Neural cell (in vitro differentiated cells): ENCODE data around the gene GANC. TPM values are rescaled to one million over a fixed set of nuclear protein-coding genes. Genes with fewer than 3 reads are reported as not detected.

Experiments used
- H2AFZ ChIP-seq: fragments of 200-600, 300-800 bp; sonication (generic), shearing (Covaris generic); 2 replicates; pipeline ENCODE4 v1.6.0; 2014; ENCODE audit warnings: low read depth, mild to moderate bottlenecking, antibody characterized with exemption, low read length, moderate library complexity
- H3F3A ChIP-seq: fragments of 200-600 bp; shearing (Covaris generic); 2 replicates; pipeline ENCODE4 v1.6.1; 2016; ENCODE audit warnings: mild to moderate bottlenecking, moderate library complexity, mixed read lengths, antibody characterized with exemption, low read length; ENCODE audit not compliant: insufficient read depth, poor library complexity, severe bottlenecking
- H3K27ac ChIP-seq: fragments of 200-600, 300-800 bp; sonication (generic), shearing (Covaris generic); 2 replicates; pipeline ENCODE4 v1.5.1; 2014; ENCODE audit warnings: mild to moderate bottlenecking, low read length, moderate library complexity
- H3K27me3 ChIP-seq: fragments of 300-800, 200-600 bp; sonication (generic), shearing (Covaris generic); 2 replicates; pipeline ENCODE4 v1.6.0; 2014; ENCODE audit warnings: mild to moderate bottlenecking, low read depth, low read length, moderate library complexity; ENCODE audit not compliant: insufficient read depth
- H3K36me3 ChIP-seq: fragments of 300-800, 200-600 bp; sonication (generic), shearing (Covaris generic); 2 replicates; pipeline ENCODE4 v1.5.1; 2014; ENCODE audit warnings: mild to moderate bottlenecking, antibody characterized with exemption, low read length, moderate library complexity; ENCODE audit not compliant: insufficient read depth
- H3K4me2 ChIP-seq: fragments of 300-800, 200-600 bp; sonication (generic), shearing (Covaris generic); 2 replicates; pipeline ENCODE4 v1.6.0; 2014; ENCODE audit warnings: mild to moderate bottlenecking, low read length
- H3K4me3 ChIP-seq: fragments of 300-800, 200-600 bp; sonication (generic), shearing (Covaris generic); 2 replicates; pipeline ENCODE4 v1.5.1; 2014; ENCODE audit warnings: mild to moderate bottlenecking, low read length, moderate library complexity
- H3K79me2 ChIP-seq: fragments of 200-600 bp; shearing (Covaris generic); replicated peaks from 2 replicates; pipeline ENCODE4 v1.6.0; 2014; ENCODE audit warnings: mild to moderate bottlenecking, low read length, moderate library complexity; ENCODE audit not compliant: insufficient read depth
- H3K9ac ChIP-seq: fragments of 300-800, 200-600 bp; sonication (generic), shearing (Covaris generic); 2 replicates; pipeline ENCODE4 v1.6.1; 2016; ENCODE audit warnings: mild to moderate bottlenecking, low read length, mixed read lengths
- H3K9me2 ChIP-seq: fragments of 200-600 bp; shearing (Covaris generic); 2 replicates; pipeline ENCODE4 v1.6.1; 2016; ENCODE audit warnings: mild to moderate bottlenecking, low read length, mixed read lengths; ENCODE audit not compliant: insufficient read depth
- H3K9me3 ChIP-seq: fragments of 200-600, 300-800 bp; sonication (generic), shearing (Covaris generic); 2 replicates; pipeline ENCODE4 v1.6.1; 2016; ENCODE audit warnings: mild to moderate bottlenecking, mixed run types, low read length, moderate library complexity, mixed read lengths
- H4K20me1 ChIP-seq: fragments of 200-600 bp; shearing (Covaris generic); 2 replicates; pipeline ENCODE4 v1.6.1; 2016; ENCODE audit warnings: mild to moderate bottlenecking, mixed run types; ENCODE audit not compliant: insufficient read depth
- EP300 ChIP-seq: fragments of 450-650 bp; conservative IDR thresholded peaks from 2 replicates; pipeline ENCODE4 v1.6.1; 2014; ENCODE audit warnings: antibody characterized with exemption, mild to moderate bottlenecking, moderate library complexity; ENCODE audit not compliant: poor library complexity, severe bottlenecking
- EZH2 ChIP-seq: fragments of 200-600, 300-800 bp; shearing (Covaris generic), sonication (generic); IDR thresholded peaks from 2 replicates; pipeline ENCODE4 v1.6.1; 2014; ENCODE audit warnings: antibody characterized with exemption, low read length, borderline replicate concordance, mild to moderate bottlenecking; ENCODE audit not compliant: insufficient read depth, poor library complexity, severe bottlenecking
- MXI1 ChIP-seq: fragments of 450-650 bp; conservative IDR thresholded peaks from 2 replicates; pipeline ENCODE4 v1.6.1; 2014; ENCODE audit warnings: antibody characterized with exemption, mild to moderate bottlenecking; ENCODE audit not compliant: poor library complexity, severe bottlenecking
- POLR2AphosphoS5 ChIP-seq: IDR thresholded peaks from 2 replicates; pipeline ENCODE4 v1.6.1; 2012
- RAD21 ChIP-seq: fragments of 450-650 bp; conservative IDR thresholded peaks from 2 replicates; pipeline ENCODE4 v1.6.1; 2014; ENCODE audit warnings: antibody characterized with exemption, mild to moderate bottlenecking, moderate library complexity
- REST ChIP-seq: IDR thresholded peaks from 2 replicates; pipeline ENCODE4 v1.6.1; 2012; ENCODE audit warnings: borderline replicate concordance
- SMC3 ChIP-seq: fragments of 450-650 bp; conservative IDR thresholded peaks from 2 replicates; pipeline ENCODE4 v1.6.1; 2014; ENCODE audit warnings: antibody characterized with exemption, mild to moderate bottlenecking, moderate library complexity; ENCODE audit not compliant: poor library complexity
- TAF1 ChIP-seq: IDR thresholded peaks from 2 replicates; pipeline ENCODE4 v1.6.1; 2012; ENCODE audit warnings: low read depth
- polyA plus RNA-seq: library from polyadenylated mRNA; depleted of rRNA; stranded (reverse); fragments of >200 nt; gene quantifications from 2 replicates; pipeline ENCODE4 v1.2.3, GENCODE V29; 2014
- TF ChIP-seq, protein P1 (sequence below): fragments of 450-650 bp; IDR thresholded peaks from 2 replicates; pipeline ENCODE4 v1.5.1; 2014; ENCODE audit warnings: antibody characterized with exemption, mild to moderate bottlenecking, moderate library complexity; ENCODE audit not compliant: poor library complexity, severe bottlenecking

Gene GANC
- polyA plus RNA-seq, 1 donor from 2014 or later, result 6.0 TPM

GRCh38 chr15:42306681-42307080 lies 33.7 kb downstream of the GANC start:
- no peak overlapping the region for H3K9ac ChIP-seq
- H3K27ac ChIP-seq, result no peak overlapping the region
- no peaks in the 10 kb centered on the region for H3K9me3 ChIP-seq
- H3K79me2 ChIP-seq, result no peaks in the 10 kb centered on the region
- H3K27me3 ChIP-seq, result no peaks in the 10 kb centered on the region
- H3K4me3 ChIP-seq, result no peak overlapping the region
- no peaks in the 10 kb centered on the region for H4K20me1 ChIP-seq
- TF ChIP-seq TAF1 (no peak), POLR2AphosphoS5 (no peak), SMC3 (no peak), EP300 (no peak), MXI1 (no peak), REST (no peak), RAD21 (no peak), EZH2 (no peak)
- TF ChIP-seq, protein P1, sequence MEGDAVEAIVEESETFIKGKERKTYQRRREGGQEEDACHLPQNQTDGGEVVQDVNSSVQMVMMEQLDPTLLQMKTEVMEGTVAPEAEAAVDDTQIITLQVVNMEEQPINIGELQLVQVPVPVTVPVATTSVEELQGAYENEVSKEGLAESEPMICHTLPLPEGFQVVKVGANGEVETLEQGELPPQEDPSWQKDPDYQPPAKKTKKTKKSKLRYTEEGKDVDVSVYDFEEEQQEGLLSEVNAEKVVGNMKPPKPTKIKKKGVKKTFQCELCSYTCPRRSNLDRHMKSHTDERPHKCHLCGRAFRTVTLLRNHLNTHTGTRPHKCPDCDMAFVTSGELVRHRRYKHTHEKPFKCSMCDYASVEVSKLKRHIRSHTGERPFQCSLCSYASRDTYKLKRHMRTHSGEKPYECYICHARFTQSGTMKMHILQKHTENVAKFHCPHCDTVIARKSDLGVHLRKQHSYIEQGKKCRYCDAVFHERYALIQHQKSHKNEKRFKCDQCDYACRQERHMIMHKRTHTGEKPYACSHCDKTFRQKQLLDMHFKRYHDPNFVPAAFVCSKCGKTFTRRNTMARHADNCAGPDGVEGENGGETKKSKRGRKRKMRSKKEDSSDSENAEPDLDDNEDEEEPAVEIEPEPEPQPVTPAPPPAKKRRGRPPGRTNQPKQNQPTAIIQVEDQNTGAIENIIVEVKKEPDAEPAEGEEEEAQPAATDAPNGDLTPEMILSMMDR, result no peak
- no peak overlapping the region for H3K4me2 ChIP-seq
- no peaks in the 10 kb centered on the region for H3K36me3 ChIP-seq
- no peak overlapping the region for H2AFZ ChIP-seq
- no peaks in the 10 kb centered on the region for H3K9me2 ChIP-seq
- H3F3A ChIP-seq, result no peaks in the 10 kb centered on the region

DNA sequence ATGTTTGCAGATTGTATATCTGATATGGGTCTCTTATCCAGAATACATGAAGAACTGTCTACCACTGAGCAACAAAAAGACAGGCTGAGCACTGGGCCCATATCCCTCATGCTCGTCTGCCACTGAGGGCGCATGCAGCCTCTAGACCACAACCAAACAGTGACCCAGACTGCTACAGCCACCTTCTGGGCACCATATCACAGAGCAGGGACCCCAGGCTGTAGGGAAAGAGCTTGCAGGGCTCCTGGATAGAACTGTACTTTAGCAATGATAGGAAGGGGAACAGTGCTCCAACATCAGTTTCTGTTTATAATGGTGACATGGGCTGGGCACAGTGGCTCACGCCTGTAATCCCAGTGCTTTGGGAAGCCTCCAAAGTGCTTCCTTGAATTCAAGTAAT lies 40.5 kb downstream of the GANC start:
- Histone ChIP-seq H3K9ac (no peak overlapping the region), H3K4me3 (no peak overlapping the region), H3K4me2 (no peak overlapping the region), H3K36me3 (no peaks in the 10 kb centered on the region), H4K20me1 (no peaks in the 10 kb centered on the region), H3K9me3 (no peaks in the 10 kb centered on the region), H3K27me3 (no peaks in the 10 kb centered on the region), H3K9me2 (no peaks in the 10 kb centered on the region), H3K27ac (no peak overlapping the region), H2AFZ (no peak overlapping the region), H3K79me2 (no peaks in the 10 kb centered on the region), H3F3A (no peaks in the 10 kb centered on the region)
- TF ChIP-seq EP300 (no peak), REST (no peak), TAF1 (no peak), MXI1 (no peak), POLR2AphosphoS5 (no peak), SMC3 (no peak), RAD21 (no peak), EZH2 (no peak)
- TF ChIP-seq, protein P1, result no peak
